ENCODE results near the gene POLG2.

GRCh38 chr17:64502021-64502420 lies 5.2 kb upstream of the POLG2 start:
- no peak for TF ChIP-seq EZH2phosphoT487 (IDR thresholded peaks at IDR 0.05; ENCODE audit: borderline replicate concordance, low read depth, low read length)
- no peak for TF ChIP-seq CTCF (conservative IDR thresholded peaks at IDR 0.05; ENCODE audit: low read length)

All from OCI-LY7 (cell line).